ENCODE results near the gene NAGS.
"Not testable (repeated sequence)": the region's sequence is repeated elsewhere in the genome, so short reads cannot be mapped to it uniquely, and the experiment has no call there.

The NAGS gene

DNA sequence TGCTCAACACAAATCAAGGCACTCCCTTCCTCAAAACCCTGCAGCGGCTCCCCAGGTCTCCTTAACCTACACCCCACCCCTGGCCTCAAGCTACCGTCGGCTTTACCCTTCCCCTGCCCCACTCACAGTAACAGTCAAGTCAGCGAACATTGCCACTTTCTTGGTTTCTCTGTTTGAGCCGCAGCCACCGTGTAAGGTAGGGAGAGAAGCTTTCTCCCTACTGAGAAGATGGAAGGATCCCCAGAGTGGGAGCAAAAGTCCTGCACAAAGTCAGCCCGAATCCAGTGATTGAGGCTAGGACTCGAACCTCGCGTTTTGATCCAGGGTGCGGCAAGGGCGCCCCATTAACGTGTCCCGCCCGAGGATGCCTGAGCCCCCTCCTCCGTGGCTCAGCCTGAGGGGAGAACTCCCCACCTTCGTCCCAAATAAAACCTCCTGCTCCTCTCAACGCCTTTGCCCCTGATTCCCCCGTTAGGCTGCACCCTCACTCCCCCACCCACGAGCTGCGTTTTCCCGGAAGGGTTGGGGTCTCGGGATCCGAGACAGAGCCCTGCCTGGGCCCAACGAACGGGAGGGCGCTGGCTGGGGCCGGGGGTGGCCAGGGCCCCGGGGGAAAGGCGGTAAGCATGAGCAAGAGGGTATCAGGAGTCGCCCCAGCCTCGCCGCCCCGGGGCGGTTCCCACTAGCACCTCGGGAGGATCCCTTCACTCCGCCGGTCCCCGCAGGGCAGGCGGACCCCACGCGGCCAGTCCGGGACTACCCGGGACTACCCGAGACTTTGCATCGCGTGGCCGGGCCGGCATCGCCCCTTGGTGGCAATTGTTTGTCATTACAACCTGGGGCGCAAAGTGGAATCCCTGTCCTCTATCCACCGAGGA, 9.9 kb upstream of the NAGS start:
- TF ChIP-seq POLR2A (IDR thresholded peaks at IDR 0.05; ENCODE audit: low read length) = no peak
- TF ChIP-seq GATA1 (IDR thresholded peaks at IDR 0.05; ENCODE audit: low read depth, low read length) = no peak
- DNase-seq = peak; percentile 63 to 73

DNA sequence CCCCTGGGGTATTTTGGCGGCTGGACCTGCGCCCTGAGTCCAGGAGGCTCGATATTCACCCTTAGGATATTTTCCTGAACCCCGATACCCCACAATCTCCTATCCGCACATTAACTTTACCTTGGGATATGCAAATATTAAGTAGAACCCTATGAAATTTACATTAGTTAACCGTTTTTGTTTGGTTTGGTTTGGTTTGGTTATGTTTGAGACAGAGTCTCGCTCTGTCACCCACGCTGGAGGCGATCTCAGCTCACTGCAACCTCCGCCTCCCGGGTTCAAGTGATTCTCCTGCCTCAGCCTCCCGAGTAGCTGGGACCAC, 9.3 kb upstream of the NAGS start:
- no peak for DNase-seq
- TF ChIP-seq GATA1 (IDR thresholded peaks at IDR 0.05; ENCODE audit: low read depth, low read length) (no peak), POLR2A (IDR thresholded peaks at IDR 0.05; ENCODE audit: low read length) (no peak)

DNA sequence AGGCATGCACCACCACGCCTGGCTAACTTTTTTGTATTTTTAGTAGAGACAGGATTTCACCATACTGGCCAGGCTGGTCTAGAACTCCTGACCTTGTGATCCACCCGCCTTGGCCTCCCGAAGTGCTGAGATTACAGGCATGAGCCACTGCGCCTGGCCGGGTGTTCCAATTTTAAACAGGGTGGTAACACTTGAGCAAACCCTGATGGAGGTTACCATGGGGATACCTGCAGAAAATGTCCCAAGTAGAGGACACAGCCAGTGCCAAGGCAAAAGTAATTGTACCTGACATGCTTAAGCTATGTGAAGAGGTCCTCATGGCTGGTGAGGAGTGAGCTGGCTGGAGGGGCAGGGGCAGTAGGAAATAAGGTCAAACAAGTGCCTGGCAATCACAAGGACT, 7.2 kb upstream of the NAGS start:
- not testable (repeated sequence) for DNase-seq

DNA sequence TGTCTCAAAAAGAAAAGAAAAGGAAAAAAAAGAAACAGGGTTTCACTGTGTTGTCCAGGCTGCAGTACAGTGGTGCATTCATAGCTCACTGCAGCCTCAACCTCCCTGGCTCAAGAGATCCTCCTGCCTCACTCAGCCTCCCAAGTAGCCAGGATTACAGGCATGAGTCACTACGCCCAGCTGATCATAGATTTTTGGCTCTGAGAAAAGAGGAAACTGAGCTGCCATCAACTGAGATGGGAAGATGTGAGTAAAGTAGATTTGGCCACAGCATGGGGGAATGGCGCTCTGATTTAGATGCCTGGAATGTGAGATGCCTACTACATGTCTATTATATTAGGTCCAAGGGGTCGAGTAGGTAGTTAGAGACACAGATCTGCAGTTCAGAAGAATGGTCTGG, 5.9 kb upstream of the NAGS start:
- peak in 1 of 2 experiments; percentile 33 for DNase-seq
- TF ChIP-seq POLR2A (IDR thresholded peaks at IDR 0.05; ENCODE audit: low read length) = no peak
- TF ChIP-seq GATA1 (IDR thresholded peaks at IDR 0.05; ENCODE audit: low read depth, low read length) = no peak

DNA sequence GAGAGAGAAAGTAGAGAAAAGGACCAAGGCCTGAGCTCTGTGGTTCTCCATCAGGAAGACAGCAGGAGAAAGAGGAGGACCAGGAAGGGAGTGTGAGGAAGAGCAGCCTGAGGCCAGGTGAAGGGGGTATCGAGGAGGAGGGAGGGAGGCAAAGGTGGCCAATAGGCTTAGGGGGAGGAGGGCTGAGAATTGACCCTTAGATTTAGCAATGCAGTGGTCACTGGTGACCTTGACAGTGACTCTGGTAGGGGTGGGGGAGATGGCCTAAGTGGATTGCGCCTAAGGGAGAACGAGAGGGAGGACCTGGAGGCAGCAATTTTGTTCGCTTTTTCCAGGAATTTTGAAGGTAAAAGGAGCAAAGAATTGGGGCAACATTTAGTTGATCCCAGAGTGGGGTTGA, 5.4 kb upstream of the NAGS start:
- DNase-seq = no peak
- TF ChIP-seq POLR2A (IDR thresholded peaks at IDR 0.05; ENCODE audit: low read length) = no peak
- TF ChIP-seq GATA1 (IDR thresholded peaks at IDR 0.05; ENCODE audit: low read depth, low read length) = no peak

DNA sequence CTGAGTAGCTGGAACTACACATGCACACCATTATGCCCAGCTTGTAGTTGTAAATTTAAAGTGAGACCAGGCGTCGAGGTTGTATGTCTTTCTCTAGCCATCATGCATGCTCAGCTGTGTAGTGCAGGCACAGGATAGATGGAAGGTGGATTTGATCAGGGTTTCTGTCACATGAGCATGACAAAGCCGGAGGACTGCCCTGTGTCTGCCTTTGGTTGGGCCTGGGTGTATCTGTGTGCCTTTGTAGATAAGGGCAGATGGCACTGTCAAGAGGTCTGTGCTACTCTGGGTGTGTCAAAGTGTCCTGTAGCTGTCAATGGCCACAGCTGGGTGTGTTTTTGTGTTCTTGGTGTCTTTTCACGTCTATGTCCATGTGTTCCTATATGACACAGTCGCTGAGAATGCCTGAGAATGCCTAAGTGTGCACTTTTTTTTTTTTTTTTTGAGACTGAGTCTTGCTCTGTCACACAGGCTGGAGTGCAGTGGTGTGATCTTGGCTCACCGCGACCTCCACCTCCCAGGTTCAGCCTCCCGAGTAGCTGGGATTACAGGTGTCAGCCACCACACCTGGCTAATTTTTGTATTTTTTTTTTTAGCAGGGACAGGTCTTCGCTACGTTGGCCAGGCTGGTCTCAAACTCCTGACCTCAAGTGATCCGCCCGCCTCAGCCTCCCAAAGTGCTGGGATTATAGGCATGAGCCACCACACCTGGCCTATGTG, 4.1 kb upstream of the NAGS start:
- DNase-seq = peak; percentile 91 to 98
- TF ChIP-seq GATA1 (IDR thresholded peaks at IDR 0.05; ENCODE audit: low read depth, low read length) (peak; percentile 84), POLR2A (IDR thresholded peaks at IDR 0.05; ENCODE audit: low read length) (no peak)

DNA sequence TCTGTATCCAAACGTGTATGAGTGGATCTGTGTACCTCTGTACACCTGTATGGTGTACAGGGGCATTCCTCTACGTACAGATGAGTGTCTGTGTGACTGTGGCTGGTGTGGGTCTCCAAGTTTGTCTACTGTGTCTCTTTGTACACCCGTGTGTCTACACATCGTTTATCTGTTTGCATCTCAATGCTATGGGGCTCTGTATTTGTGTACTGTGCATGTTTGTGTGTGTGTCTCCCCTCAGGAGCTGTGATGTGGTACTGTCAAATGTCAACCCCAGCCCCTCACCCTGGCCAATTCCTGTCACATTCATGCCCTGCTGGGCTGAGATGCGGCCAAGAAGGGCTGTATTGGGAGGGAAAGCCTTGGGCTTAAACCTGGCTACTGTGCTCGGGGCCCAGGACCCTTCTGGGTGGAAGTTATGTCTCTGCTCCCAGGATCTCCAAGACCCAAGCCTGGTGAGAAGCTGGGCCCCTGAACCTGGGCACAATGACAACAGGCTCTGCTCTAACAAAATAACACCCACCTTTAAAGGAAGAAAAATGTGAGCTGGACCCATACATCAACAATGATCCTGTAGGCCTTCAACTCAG, 3.5 kb upstream of the NAGS start:
- TF ChIP-seq POLR2A (IDR thresholded peaks at IDR 0.05; ENCODE audit: low read length) (no peak), GATA1 (IDR thresholded peaks at IDR 0.05; ENCODE audit: low read depth, low read length) (no peak)
- DNase-seq = no peak

DNA sequence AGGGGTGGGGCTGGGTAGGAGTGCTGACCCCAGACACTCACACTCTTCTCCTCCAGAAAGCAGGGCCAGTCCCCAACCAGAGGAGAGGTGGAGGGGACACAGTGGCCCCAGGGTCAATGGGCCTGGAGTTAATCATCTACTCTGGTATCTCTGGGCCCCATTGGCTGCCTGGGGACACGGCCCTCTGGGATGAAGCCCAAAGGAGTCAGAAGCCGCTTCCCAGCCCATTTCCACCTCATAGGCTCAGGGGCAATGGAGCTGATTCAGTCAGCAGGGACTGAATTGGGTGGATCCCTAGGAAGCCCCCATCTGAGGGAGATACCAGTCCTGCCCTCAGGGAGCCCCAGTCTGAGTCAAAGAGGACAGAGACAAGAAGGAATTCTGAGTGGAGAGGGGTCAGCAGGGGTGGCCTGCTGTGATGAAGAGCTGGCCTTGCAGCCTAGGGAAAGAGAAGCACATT, 2.9 kb upstream of the NAGS start:
- no peak for DNase-seq
- TF ChIP-seq GATA1 (IDR thresholded peaks at IDR 0.05; ENCODE audit: low read depth, low read length) (no peak), POLR2A (IDR thresholded peaks at IDR 0.05; ENCODE audit: low read length) (no peak)

DNA sequence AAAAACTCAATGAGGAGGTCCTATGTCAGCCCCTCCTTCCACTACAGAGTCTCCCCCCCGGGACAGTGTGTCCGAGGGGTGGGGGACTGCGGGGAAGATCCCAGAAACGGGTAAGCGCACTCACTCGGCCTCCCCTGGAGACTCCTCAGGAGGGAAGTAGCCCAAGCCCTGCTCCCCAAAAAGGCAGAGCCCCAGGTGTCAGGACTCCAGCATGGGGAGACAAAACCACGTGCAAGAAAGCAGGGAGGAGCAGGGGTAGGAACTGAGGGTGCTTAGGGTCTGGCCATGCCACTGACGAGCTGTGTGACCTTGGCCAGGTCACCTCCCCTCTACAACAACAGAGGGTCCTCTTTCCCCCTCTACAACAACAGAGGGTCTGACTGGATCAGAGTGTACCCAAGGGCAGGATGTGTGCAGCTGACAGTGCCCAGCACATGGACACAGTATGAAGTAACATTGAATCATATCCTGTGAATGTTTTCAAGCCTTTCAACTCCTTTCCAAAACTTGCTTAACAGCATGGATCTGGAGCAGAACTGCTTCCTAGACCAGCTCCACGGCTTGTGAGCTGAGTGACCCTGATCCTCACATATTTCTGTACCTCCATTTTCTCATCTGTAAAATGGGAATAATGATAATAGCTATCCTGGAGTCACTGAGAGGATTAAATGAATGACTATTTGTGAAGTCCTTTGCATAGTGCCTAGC, 2.1 kb upstream of the NAGS start:
- DNase-seq = no peak
- TF ChIP-seq POLR2A (IDR thresholded peaks at IDR 0.05; ENCODE audit: low read length) (no peak), GATA1 (IDR thresholded peaks at IDR 0.05; ENCODE audit: low read depth, low read length) (no peak)

DNA sequence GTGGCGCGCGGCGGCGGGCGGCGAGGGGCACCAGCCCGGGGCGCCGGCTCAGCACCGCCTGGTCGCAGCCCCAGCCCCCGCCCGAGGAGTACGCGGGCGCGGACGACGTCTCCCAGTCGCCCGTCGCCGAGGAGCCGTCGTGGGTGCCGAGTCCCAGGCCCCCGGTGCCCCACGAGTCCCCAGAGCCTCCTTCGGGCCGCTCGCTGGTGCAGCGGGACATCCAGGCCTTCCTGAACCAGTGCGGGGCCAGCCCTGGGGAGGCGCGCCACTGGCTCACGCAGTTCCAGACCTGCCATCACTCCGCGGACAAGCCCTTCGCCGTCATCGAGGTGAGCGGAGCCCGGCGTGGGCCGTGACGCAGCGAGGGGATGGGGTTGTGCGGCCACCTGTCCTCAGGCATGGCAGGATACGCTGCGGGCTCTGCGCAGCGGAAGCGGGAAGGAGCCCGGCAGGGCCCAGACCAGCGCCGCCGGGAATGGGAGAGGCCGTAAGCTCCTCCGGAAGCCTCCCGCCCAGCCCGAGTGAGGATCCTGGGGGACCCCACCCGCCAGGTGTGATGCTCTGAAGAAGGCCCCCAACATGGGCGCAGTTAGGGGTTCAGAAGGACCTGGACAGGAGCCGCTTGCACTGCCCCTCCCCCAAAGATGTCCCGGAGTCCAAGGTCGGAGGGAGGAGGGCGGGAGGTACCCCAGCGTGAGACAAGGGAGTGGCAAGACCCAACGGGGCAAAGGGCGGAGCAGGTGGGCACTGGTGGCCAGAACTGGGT, 522 bp downstream of the NAGS start:
- peak; percentile 40 to 46 for DNase-seq
- TF ChIP-seq GATA1 (IDR thresholded peaks at IDR 0.05; ENCODE audit: low read depth, low read length) (no peak), POLR2A (IDR thresholded peaks at IDR 0.05; ENCODE audit: low read length) (no peak)

DNA sequence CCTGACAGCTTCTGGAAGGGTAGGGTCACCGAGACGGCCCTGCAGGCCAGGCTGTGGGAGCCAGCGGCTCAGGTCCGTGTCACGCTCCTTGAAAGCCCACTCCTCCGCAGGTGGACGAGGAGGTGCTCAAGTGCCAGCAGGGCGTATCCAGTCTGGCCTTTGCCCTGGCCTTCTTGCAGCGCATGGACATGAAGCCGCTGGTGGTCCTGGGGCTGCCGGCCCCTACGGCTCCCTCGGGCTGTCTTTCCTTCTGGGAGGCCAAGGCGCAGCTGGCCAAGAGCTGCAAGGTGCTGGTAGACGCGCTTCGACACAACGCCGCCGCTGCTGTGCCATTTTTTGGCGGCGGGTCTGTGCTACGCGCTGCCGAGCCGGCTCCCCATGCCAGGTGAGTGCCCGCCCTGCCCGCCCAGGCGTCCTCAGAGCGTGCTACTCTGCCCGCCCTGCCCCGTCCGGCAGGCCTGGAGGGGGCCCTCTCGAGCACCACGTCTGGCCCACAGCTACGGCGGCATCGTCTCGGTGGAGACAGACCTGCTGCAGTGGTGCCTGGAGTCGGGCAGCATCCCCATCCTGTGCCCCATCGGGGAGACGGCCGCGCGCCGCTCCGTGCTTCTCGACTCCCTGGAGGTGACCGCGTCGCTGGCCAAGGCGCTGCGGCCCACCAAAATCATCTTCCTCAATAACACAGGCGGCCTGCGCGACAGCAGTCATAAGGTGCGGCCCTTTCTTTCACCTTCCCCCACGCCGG, 1.3 kb downstream of the NAGS start:
- DNase-seq = peak; percentile 51
- TF ChIP-seq POLR2A (IDR thresholded peaks at IDR 0.05; ENCODE audit: low read length) (no peak), GATA1 (IDR thresholded peaks at IDR 0.05; ENCODE audit: low read depth, low read length) (no peak)

DNA sequence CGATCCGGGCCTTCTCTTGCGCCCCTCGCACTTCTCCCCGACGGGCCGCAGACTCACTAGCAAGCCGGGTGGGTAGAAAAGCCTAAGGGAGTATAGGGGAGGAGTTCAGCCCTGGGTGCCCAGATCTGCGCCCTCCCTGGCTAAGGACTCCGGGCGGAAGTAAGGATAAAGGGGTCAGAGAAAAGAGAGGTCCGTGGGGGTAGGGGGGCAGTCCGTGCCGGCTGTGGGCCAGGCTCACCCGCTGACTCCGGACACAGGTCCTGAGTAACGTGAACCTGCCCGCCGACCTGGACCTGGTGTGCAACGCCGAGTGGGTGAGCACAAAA, 1.8 kb downstream of the NAGS start:
- peak in 1 of 2 experiments; percentile 50 for DNase-seq
- TF ChIP-seq POLR2A (IDR thresholded peaks at IDR 0.05; ENCODE audit: low read length) (no peak), GATA1 (IDR thresholded peaks at IDR 0.05; ENCODE audit: low read depth, low read length) (no peak)

Measured in erythroblast (primary cell).